SK-N-SH (cell line): ENCODE data around the gene SGTA. TPM values are rescaled to one million over a fixed set of nuclear protein-coding genes. Genes with fewer than 3 reads are reported as not detected.
A peak's percentile ranks its signal among the peaks of the same experiment; 100 is the strongest.

Experiments
- CTCF ChIA-PET: fragments of 300-600, 350-600 bp; formaldehyde crosslinking; extraction: SDS; loops from one replicate; lab custom pipeline; 2021; lab: Yijun Ruan, JAX
- POLR2A ChIA-PET: fragments of 350-600 bp; sonication (Branson Sonifier 250); formaldehyde crosslinking; extraction: SDS; loops from one replicate; lab custom pipeline; 2020; ENCODE audit warnings: antibody characterized with exemption, inconsistent platforms; lab: Yijun Ruan, JAX
- DNase-seq: peaks from one replicate; pipeline ENCODE4 v3.0.0; 2012
- H2AFZ ChIP-seq: fragments of 200-600 bp; sonication (generic); 2 replicates; pipeline ENCODE4 v1.8.1; 2016; ENCODE audit warnings: antibody characterized with exemption, mild to moderate bottlenecking, low read depth
- H3F3A ChIP-seq: fragments of 200-600 bp; sonication (generic); replicated peaks from 2 replicates; pipeline ENCODE3; 2016; ENCODE audit warnings: antibody characterized with exemption, mild to moderate bottlenecking; ENCODE audit not compliant: insufficient read depth
- H3K27ac ChIP-seq, 2 experiments: fragments of 200-500 bp in 1 of 2; fragments of 200-600 bp in 1 of 2; sonication (Bioruptor generic) in 1 of 2; sonication (generic), shearing (Covaris generic) in 1 of 2; 2 replicates each; pipeline versions ENCODE4 v1.5.1 to v1.6.1; 2014 to 2016; ENCODE audit warnings: low read depth in 2 of 2, inconsistent platforms in 1 of 2, low read length in 1 of 2, mild to moderate bottlenecking in 1 of 2, mixed read lengths in 1 of 2
- H3K27me3 ChIP-seq: fragments of 200-600 bp; sonication (generic), shearing (Covaris generic); 2 replicates; pipeline ENCODE4 v1.6.1; 2016; ENCODE audit warnings: mixed run types; ENCODE audit not compliant: insufficient read depth
- H3K36me3 ChIP-seq, 2 experiments: fragments of 200-500 bp in 1 of 2; fragments of 200-600 bp in 1 of 2; sonication (Bioruptor generic) in 1 of 2; sonication (generic) in 1 of 2; replicated peaks in 1 of 2; 2 replicates each; pipeline versions ENCODE3 to v1.5.1; 2014 to 2016; ENCODE audit warnings: low read length in 1 of 2, mild to moderate bottlenecking in 1 of 2; ENCODE audit not compliant: insufficient read depth in 2 of 2, control insufficient read depth in 1 of 2
- H3K4me1 ChIP-seq, 2 experiments: fragments of 200-500 bp in 1 of 2; fragments of 200-600 bp in 1 of 2; sonication (Bioruptor generic) in 1 of 2; sonication (generic), shearing (Covaris generic) in 1 of 2; 2 replicates each; pipeline versions ENCODE4 v1.5.1 to v1.6.1; 2014 to 2016; ENCODE audit warnings: low read depth in 1 of 2, low read length in 1 of 2, mixed run types in 1 of 2; ENCODE audit not compliant: insufficient read depth in 2 of 2, control insufficient read depth in 1 of 2
- H3K4me2 ChIP-seq: fragments of 200-600 bp; sonication (generic), shearing (Covaris generic); 2 replicates; pipeline ENCODE4 v1.6.1; 2017; ENCODE audit warnings: mixed run types
- H3K4me3 ChIP-seq, 2 experiments: fragments of 200-500 bp in 1 of 2; fragments of 200-600 bp in 1 of 2; sonication (Bioruptor generic) in 1 of 2; sonication (generic), shearing (Covaris generic) in 1 of 2; 2 replicates each; pipeline versions ENCODE4 v1.5.1 to v1.8.1; 2014 to 2016; ENCODE audit warnings: low read depth in 2 of 2, inconsistent platforms in 1 of 2, low read length in 1 of 2, mild to moderate bottlenecking in 1 of 2, mixed read lengths in 1 of 2, moderate library complexity in 1 of 2
- H3K79me2 ChIP-seq: fragments of 200-600 bp; sonication (generic); 2 replicates; pipeline ENCODE4 v1.8.1; 2017; ENCODE audit warnings: mild to moderate bottlenecking; ENCODE audit not compliant: insufficient read depth
- H3K9ac ChIP-seq: fragments of 200-600 bp; sonication (generic); 2 replicates; pipeline ENCODE4 v1.6.1; 2017; ENCODE audit warnings: mixed run types
- H3K9me2 ChIP-seq: fragments of 200-600 bp; sonication (generic); 2 replicates; pipeline ENCODE4 v1.6.1; 2017; ENCODE audit warnings: mixed run types
- H3K9me3 ChIP-seq: fragments of 200-600 bp; sonication (generic); 2 replicates; pipeline ENCODE4 v1.6.1; 2017; ENCODE audit warnings: mixed run types, mild to moderate bottlenecking, moderate library complexity
- H4K20me1 ChIP-seq: fragments of 200-600 bp; sonication (generic); 2 replicates; pipeline ENCODE4 v1.6.1; 2017; ENCODE audit warnings: mild to moderate bottlenecking, mixed run types; ENCODE audit not compliant: insufficient read depth
- CTCF ChIP-seq: fragments of 200-600 bp; sonication (generic); IDR thresholded peaks from 2 replicates; pipeline ENCODE4 v1.6.1; 2017; ENCODE audit warnings: antibody characterized with exemption, mild to moderate bottlenecking, moderate library complexity
- ELF1 ChIP-seq: IDR thresholded peaks from 2 replicates; pipeline ENCODE4 v1.4.0; 2012
- FOSL2 ChIP-seq: IDR thresholded peaks from 2 replicates; pipeline ENCODE4 v1.4.0; 2012; ENCODE audit warnings: low read depth, mild to moderate bottlenecking, moderate library complexity, borderline replicate concordance
- GABPA ChIP-seq: IDR thresholded peaks from 2 replicates; pipeline ENCODE4 v1.4.0; 2012; ENCODE audit warnings: low read depth, mild to moderate bottlenecking
- IRF3 ChIP-seq: fragments of 150-350 bp; IDR thresholded peaks from 2 replicates; pipeline ENCODE4 v1.6.1; 2016; ENCODE audit warnings: mild to moderate bottlenecking, low read depth, low read length
- MEF2A ChIP-seq: IDR thresholded peaks from 2 replicates; pipeline ENCODE4 v1.4.0; 2012; ENCODE audit warnings: low read depth, borderline replicate concordance
- NRF1 ChIP-seq: IDR thresholded peaks from 2 replicates; pipeline ENCODE4 v1.6.1; 2012; ENCODE audit warnings: low read depth, mild to moderate bottlenecking, low read length
- RFX5 ChIP-seq: IDR thresholded peaks from 2 replicates; pipeline ENCODE4 v1.6.1; 2012; ENCODE audit warnings: mild to moderate bottlenecking, improper control_type of control experiment, low read length
- SIN3A ChIP-seq: IDR thresholded peaks from 2 replicates; pipeline ENCODE4 v1.6.1; 2012; ENCODE audit warnings: low read depth, mild to moderate bottlenecking, low read length, moderate library complexity, borderline replicate concordance
- SMC3 ChIP-seq: IDR thresholded peaks from 2 replicates; pipeline ENCODE4 v1.6.1; 2012; ENCODE audit warnings: low read depth, low read length, improper control_type of control experiment
- TCF12 ChIP-seq: IDR thresholded peaks from 2 replicates; pipeline ENCODE4 v1.4.0; 2012
- TEAD4 ChIP-seq: IDR thresholded peaks from 2 replicates; pipeline ENCODE4 v1.4.0; 2012; ENCODE audit warnings: mild to moderate bottlenecking, borderline replicate concordance; ENCODE audit not compliant: insufficient read depth
- USF2 ChIP-seq: fragments of 150-350 bp; IDR thresholded peaks from 2 replicates; pipeline ENCODE4 v1.6.1; 2017; ENCODE audit warnings: antibody characterized with exemption, low read length, low read depth, borderline replicate concordance
- YY1 ChIP-seq: IDR thresholded peaks from 2 replicates; pipeline ENCODE4 v1.4.0; 2012; ENCODE audit warnings: low read depth, mild to moderate bottlenecking
- WGBS: methylation state at CpG from one replicate; pipeline ENCODE4 v1.1.6; 2017; ENCODE audit warnings: low lambda C conversion rate; 5-methylcytosine and 5-hydroxymethylcytosine counted together
- polyA plus RNA-seq, 3 experiments: library from polyadenylated mRNA; depleted of rRNA; stranded (reverse); fragments of >200 nt; gene quantifications; 2 replicates each; pipeline ENCODE4 v1.2.3, GENCODE V29; 2012
- TF ChIP-seq, protein P1 (sequence below): IDR thresholded peaks from 2 replicates; pipeline ENCODE4 v1.4.0; 2012; ENCODE audit warnings: low read depth
- TF ChIP-seq, protein P2 (sequence below): IDR thresholded peaks from 2 replicates; pipeline ENCODE4; 2012
- TF ChIP-seq, protein P3 (sequence below): IDR thresholded peaks from 2 replicates; pipeline ENCODE4 v1.4.0; 2012; ENCODE audit warnings: low read depth, borderline replicate concordance

Gene SGTA
- polyA plus RNA-seq, 1 of the 3 experiments (the other 2 are of a cell fraction) = 78.4 TPM

GRCh38 chr19:2726904-2727639 lies 56.0 kb downstream of the SGTA start:
- no peak overlapping the region for H3K27ac ChIP-seq
- ChIA-PET POLR2A (interaction anchor here (1.3 to 2.2 kb wide), 2 partner anchors 10 to 12 kb away, joined by 3 to 7 read pairs; no protein-coding TSS in a partner anchor), CTCF (interaction anchor here (0.7 to 3.9 kb wide), 5 partner anchors 13 to 253 kb away, joined by 3 to 19 read pairs (median 3); partner anchors contain the start of gene SLC39A3)
- 27% methylated on average over 14 of the region's 26 CpGs for WGBS
- no peaks in the 10 kb centered on the region for H3K36me3 ChIP-seq
- H2AFZ ChIP-seq = no peak overlapping the region
- no peak overlapping the region for H3K4me2 ChIP-seq
- no peaks in the 10 kb centered on the region for H3F3A ChIP-seq
- no peaks in the 10 kb centered on the region for H3K9me3 ChIP-seq
- TF ChIP-seq CTCF (no peak), FOSL2 (no peak), RFX5 (no peak), YY1 (no peak), USF2 (no peak), IRF3 (no peak), GABPA (no peak), NRF1 (no peak), TCF12 (no peak), ELF1 (no peak), SMC3 (no peak), MEF2A (no peak), TEAD4 (no peak), SIN3A (no peak)
- TF ChIP-seq, protein P1, sequence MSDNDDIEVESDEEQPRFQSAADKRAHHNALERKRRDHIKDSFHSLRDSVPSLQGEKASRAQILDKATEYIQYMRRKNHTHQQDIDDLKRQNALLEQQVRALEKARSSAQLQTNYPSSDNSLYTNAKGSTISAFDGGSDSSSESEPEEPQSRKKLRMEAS = no peak
- TF ChIP-seq, protein P2, sequence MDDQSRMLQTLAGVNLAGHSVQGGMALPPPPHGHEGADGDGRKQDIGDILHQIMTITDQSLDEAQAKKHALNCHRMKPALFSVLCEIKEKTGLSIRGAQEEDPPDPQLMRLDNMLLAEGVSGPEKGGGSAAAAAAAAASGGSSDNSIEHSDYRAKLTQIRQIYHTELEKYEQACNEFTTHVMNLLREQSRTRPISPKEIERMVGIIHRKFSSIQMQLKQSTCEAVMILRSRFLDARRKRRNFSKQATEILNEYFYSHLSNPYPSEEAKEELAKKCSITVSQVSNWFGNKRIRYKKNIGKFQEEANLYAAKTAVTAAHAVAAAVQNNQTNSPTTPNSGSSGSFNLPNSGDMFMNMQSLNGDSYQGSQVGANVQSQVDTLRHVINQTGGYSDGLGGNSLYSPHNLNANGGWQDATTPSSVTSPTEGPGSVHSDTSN = no peak
- TF ChIP-seq, protein P3, sequence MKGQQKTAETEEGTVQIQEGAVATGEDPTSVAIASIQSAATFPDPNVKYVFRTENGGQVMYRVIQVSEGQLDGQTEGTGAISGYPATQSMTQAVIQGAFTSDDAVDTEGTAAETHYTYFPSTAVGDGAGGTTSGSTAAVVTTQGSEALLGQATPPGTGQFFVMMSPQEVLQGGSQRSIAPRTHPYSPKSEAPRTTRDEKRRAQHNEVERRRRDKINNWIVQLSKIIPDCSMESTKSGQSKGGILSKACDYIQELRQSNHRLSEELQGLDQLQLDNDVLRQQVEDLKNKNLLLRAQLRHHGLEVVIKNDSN = no peak
- H3K4me3 ChIP-seq = no peak overlapping the region
- peaks cover 5 to 11% of the 10 kb centered on the region in 2 experiments; a peak in 2 of 4 replicates for H3K4me1 ChIP-seq
- no peaks in the 10 kb centered on the region for H3K27me3 ChIP-seq
- H3K79me2 ChIP-seq = no peaks in the 10 kb centered on the region
- H3K9me2 ChIP-seq = no peaks in the 10 kb centered on the region
- peak; percentile 70 for DNase-seq
- H3K9ac ChIP-seq = no peak overlapping the region
- H4K20me1 ChIP-seq = no peaks in the 10 kb centered on the region
